IPS DF 6.9 (cell line): ENCODE measurements around the gene RFX5.
"Not testable (repeated sequence)": the region's sequence is repeated elsewhere in the genome, so short reads cannot be mapped to it uniquely, and the experiment has no call there.

Experiments used
- DNase-seq: peaks from one replicate; pipeline ENCODE4 v3.0.0-alpha.2; 2013; ENCODE audit warnings: low read depth, low spot score
- H3K27ac ChIP-seq: one replicate; pipeline ENCODE4 v1.5.1; 2013; ENCODE audit warnings: low read length, control low read depth
- H3K27me3 ChIP-seq: 2 replicates; pipeline ENCODE4 v1.6.1; 2013; ENCODE audit warnings: mild to moderate bottlenecking, low read length; ENCODE audit not compliant: control insufficient read depth, insufficient read depth
- H3K36me3 ChIP-seq: 2 replicates; pipeline ENCODE4 v1.6.1; 2013; ENCODE audit warnings: low read length; ENCODE audit not compliant: control insufficient read depth, insufficient read depth
- H3K4me1 ChIP-seq: 2 replicates; pipeline ENCODE4 v1.6.1; 2013; ENCODE audit warnings: low read length; ENCODE audit not compliant: control insufficient read depth, insufficient read depth
- H3K4me3 ChIP-seq: 2 replicates; pipeline ENCODE4 v1.5.1; 2013; ENCODE audit warnings: mild to moderate bottlenecking, low read length
- H3K9me3 ChIP-seq: 2 replicates; pipeline ENCODE4 v1.6.1; 2013; ENCODE audit warnings: low read length, inconsistent platforms; ENCODE audit not compliant: control insufficient read depth, insufficient read depth
- WGBS: extraction: QIAGEN DNeasy Blood & Tissue Kit; methylation state at CpG from one replicate; pipeline ENCODE4 v1.1.7; 2013; ENCODE audit warnings: mixed read lengths, missing lambda C conversion rate; ENCODE audit not compliant: insufficient read length, insufficient coverage; 5-methylcytosine and 5-hydroxymethylcytosine counted together

The RFX5 gene

DNA sequence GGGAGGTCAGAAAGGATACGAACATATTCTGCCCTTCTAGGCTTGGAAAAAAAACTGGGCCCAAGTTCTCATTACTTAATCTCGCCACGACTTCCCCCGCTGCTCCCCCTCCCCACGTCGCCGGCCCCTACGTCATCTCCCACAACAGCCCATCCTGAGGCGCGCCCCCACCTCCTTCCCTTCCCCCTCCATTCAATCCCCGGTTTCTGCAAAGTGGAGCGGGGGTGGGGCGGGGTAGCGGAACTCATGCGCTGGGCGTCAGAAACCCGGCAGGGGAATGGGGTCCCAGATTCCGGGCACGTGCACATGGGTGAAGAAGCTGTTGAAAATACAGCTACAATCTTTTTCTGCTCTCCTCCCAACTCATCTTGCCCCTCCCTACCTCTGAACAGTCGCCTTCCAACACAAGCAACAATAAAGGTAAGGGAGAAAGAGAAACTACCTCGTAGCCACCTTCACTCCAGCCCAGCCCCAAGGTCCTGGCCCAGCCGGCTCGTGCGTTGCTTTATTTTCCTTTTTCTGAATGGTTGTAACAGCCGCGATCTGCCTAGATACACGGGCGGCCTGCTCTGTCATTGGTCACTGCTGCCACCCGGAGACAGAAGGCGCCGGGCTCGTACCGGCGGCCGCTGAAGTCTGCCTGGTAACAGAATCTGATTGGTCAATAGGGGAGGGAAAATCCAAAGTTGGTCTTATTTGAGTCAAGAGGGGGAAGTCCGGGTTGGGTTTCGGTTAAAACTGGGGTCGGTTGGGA lies at the start of gene RFX5:
Gene RFX5 (minus strand): TSS at position 484 of the 754 bp plus-strand sequence. CDS start 932 bp downstream, outside the sequence.
- Histone ChIP-seq H3K36me3 (peaks cover 25% of the 10 kb centered on the region), H3K4me1 (peaks cover 1% of the 10 kb centered on the region; the same call in 1 of the 2 replicates), H3K9me3 (no peaks in the 10 kb centered on the region; the same call in 1 of the 2 replicates), H3K27me3 (no peaks in the 10 kb centered on the region), H3K27ac (no peak within 1 kb of the TSS), H3K4me3 (peak within 1 kb of the TSS; percentile 48; the same call in 1 of the 2 replicates)
- DNase-seq = peak; percentile 95
- WGBS = no CpG with 5 or more reads among the region's 38 CpGs

DNA sequence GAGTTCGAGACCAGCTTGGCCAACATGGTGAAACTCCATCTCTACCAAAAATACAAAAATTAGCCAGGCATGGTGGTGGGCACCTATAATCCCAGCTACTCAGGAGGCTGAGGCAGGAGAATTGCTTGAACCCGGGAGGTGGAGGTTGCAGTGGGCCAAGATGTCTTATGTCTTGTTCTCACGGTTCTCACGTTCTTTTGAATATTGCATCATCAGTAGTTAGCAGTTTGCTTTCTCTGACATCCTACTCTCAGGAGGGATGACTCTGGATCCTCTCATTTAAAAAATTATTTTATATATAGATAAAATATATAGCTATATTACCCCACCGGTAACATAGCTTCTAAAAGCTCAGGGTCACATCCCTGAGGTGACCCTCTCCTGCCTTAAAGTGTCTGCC lies 49.2 kb upstream of the RFX5 start:
- H3K27ac ChIP-seq, H3K27me3 ChIP-seq, H3K36me3 ChIP-seq, DNase-seq, H3K9me3 ChIP-seq, H3K4me1 ChIP-seq, H3K4me3 ChIP-seq: not testable (repeated sequence)
- WGBS = no CpG with 5 or more reads among the region's 5 CpGs

DNA sequence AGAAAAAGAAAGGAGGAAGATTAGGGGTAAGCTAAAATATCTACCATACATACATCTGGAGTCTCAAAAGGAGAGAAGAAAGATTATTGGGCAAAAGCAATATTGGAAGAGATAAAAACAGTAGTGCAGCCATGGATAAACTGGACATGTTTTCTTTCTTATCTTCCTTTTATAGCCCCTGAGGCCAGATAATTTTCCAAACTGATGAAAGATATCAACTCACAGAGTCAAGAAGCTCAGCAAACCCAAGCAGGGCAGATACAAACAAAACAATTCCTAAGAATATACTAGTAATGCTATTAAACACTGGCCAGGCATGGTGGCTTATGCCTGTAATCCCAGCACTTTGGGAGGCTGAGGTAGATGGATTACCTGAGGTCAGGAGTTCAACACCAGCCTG lies 46.5 kb upstream of the RFX5 start:
- Histone ChIP-seq H3K9me3 (no peaks in the 10 kb centered on the region), H3K27me3 (no peaks in the 10 kb centered on the region), H3K4me3 (no peak overlapping the region), H3K27ac (no peak overlapping the region), H3K36me3 (no peaks in the 10 kb centered on the region), H3K4me1 (no peaks in the 10 kb centered on the region)
- no peak for DNase-seq

DNA sequence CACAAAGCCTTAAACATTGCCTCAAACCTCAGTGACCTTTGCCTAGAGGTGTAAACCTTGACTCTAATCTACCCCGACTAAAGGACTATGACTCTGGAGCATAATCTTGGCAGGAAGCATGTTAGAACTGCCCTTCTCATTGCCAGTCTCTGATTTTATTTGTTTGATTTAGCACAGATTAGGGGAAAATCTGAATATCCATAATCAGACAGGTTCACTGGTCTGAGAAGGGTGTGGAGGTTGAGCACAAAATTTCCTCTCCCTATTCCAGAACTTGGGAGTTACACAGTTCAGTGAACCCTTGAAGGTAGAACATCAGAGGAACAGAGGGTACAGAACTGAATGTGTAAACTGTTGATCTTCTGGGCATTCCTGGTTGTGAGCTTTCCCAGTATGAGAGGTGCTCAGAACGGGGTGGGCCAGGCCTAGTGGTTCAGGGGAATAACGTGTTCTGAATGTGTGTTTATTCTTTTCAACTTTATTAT lies 44.1 kb upstream of the RFX5 start:
- WGBS = no CpG with 5 or more reads among the region's 3 CpGs
- no peaks in the 10 kb centered on the region for H3K27me3 ChIP-seq
- H3K4me3 ChIP-seq = no peak overlapping the region
- H3K27ac ChIP-seq = no peak overlapping the region
- DNase-seq = no peak
- no peaks in the 10 kb centered on the region for H3K36me3 ChIP-seq
- no peaks in the 10 kb centered on the region for H3K4me1 ChIP-seq
- no peaks in the 10 kb centered on the region for H3K9me3 ChIP-seq

DNA sequence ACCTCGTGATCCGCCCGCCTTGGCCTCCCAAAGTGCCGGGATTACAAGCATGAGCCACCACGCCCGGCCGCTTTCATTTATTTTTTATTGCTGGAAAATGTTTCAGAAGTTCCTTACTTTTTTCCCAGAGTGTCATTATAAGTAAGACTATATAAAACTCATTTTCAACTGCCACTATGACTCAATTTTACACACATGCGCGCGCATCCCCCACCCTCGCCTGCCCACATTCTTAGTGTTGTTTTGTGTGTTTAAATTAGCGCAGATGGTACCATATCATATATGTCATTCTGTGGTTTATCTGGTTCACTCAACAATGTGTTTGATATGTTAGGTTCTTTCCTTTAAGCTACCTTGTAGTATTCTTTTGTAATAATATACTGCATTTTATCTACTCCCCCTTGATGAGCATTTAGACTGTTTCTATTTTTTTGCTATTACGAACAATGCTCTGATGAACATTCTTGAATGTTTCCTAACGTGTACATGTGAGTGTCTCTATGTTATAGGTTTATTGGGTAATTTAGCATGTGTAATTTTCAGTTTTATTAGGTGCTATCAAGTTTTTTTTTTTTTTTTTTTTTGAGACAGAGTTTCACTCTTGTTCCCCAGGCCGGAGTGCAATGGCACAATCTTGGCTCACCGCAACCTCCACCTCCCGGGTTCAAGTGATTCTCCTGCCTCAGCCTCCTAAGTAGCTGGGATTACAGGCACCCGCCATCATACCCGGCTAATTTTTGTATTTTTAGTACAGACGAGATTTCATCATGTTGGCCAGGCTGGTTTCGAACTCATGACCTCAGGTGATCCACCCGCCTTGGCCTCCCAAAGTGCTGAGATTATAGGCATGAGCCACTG lies 43.4 kb upstream of the RFX5 start:
- WGBS = no CpG with 5 or more reads among the region's 22 CpGs
- H3K4me1 ChIP-seq, DNase-seq, H3K4me3 ChIP-seq, H3K36me3 ChIP-seq, H3K27me3 ChIP-seq, H3K27ac ChIP-seq, H3K9me3 ChIP-seq: not testable (repeated sequence)

DNA sequence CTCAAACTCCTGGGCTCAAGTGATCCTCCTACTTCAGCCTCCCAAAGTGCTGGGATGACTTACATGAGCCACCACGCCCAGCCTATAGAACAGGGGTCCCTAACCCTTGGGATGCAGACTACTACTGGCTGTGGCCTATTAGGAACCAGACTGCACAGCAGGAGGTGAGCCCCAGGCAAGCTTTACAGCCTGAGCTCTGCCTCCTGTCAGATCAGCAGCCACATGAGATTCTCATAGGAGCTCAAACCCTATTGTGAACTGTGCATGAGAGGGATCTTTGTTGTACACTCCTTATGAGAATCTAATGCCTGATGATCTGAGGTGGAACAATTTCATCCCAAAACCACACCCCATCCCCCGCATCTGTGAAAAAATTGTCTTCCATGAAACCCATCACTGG lies 39.0 kb upstream of the RFX5 start:
- Histone ChIP-seq H3K4me1 (no peaks in the 10 kb centered on the region), H3K4me3 (no peak overlapping the region), H3K36me3 (no peaks in the 10 kb centered on the region), H3K9me3 (no peaks in the 10 kb centered on the region), H3K27ac (no peak overlapping the region), H3K27me3 (no peaks in the 10 kb centered on the region)
- WGBS = no CpG with 5 or more reads among the region's 2 CpGs
- DNase-seq = no peak

DNA sequence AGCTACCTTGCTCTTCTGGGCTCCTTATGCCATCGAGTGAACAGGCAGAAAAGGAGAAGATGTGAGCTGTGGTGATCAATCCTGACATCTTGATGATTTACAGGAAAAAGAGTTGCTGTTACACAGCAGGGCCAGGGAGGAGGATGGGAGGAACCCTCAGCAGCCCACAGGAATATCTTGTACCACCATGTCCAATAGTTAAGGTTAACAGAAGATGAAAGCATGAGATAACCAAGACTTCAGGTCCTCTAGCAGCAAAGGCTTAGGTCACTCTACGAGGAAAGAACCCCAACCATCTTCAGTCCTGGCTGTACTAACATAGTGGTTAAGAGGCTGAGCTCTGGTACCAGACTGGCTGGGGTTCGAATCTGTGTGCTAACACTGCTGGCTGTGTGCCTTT lies 37.5 kb upstream of the RFX5 start:
- no peak for DNase-seq
- WGBS = no CpG with 5 or more reads among the region's 3 CpGs
- H3K4me3 ChIP-seq = no peak overlapping the region
- H3K27me3 ChIP-seq = no peaks in the 10 kb centered on the region
- no peaks in the 10 kb centered on the region for H3K4me1 ChIP-seq
- H3K9me3 ChIP-seq = no peaks in the 10 kb centered on the region
- H3K27ac ChIP-seq = no peak overlapping the region
- H3K36me3 ChIP-seq = no peaks in the 10 kb centered on the region

DNA sequence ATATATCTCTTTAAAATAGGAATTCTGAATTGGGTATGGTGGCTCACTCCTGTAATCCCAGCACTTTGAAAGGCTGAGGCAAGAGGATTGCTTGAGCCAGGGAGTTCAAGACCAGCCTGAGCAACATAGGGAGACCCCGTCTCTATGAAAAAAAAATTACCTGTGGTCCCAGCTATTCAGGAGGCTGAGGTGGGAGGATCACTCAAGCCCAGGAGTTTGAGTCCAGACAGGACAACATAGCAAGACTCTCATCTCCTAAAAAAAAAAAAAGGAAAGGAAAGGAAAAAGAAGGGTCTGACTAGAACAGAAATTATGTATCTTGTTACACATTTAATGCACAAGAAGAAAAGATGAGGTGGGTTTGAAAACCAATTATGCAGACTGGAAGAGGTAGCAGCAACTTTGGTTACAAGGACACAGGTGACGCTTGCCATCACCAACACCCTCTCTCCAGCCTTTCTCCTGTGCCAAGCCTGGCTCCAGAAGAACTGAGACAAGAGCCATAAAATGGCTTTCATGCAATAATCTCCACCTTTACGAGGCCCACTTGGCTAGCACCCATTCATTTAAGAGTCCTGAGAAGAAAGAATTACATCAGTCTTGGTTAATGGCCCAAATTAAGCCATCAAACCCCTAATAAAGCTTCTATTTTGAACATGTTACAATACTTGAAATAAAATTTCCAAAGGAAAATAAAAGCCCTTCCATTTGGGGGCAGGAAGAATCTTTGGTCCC lies 30.3 kb upstream of the RFX5 start:
- H3K36me3 ChIP-seq = no peaks in the 10 kb centered on the region
- no CpG with 5 or more reads among the region's 3 CpGs for WGBS
- no peak overlapping the region for H3K4me3 ChIP-seq
- no peak for DNase-seq
- no peaks in the 10 kb centered on the region for H3K27me3 ChIP-seq
- H3K9me3 ChIP-seq = no peaks in the 10 kb centered on the region
- H3K4me1 ChIP-seq = no peaks in the 10 kb centered on the region; the same call in none of the 2 replicates
- no peak overlapping the region for H3K27ac ChIP-seq

DNA sequence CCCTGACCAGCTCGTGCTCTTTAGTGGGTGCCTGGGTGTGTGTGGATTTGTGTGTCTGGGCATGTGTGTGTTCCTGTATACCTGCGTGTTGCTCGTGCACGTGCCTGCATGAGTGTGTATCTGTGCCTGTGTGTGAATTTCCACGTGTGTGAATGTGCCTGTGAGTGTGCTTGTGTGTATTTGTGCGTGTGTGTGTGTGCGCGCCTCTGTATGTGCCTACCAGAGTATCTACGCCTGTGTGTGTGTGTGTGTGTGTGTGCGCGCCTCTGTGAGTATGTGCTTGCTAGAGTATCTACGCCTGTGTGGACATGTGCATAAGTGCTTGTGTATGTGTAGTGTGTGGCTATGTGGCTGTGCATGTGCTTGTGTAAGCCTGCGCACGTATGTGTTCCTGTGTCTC lies 26.1 kb upstream of the RFX5 start:
- no peak overlapping the region for H3K4me3 ChIP-seq
- no peaks in the 10 kb centered on the region for H3K9me3 ChIP-seq
- WGBS = no CpG with 5 or more reads among the region's 14 CpGs
- H3K36me3 ChIP-seq = 0 out of 2 replicates have a peak, but pooled peaks cover 2% of the 10 kb centered on the region
- DNase-seq = no peak
- H3K27ac ChIP-seq = no peak overlapping the region
- no peaks in the 10 kb centered on the region for H3K27me3 ChIP-seq
- peaks cover 3% of the 10 kb centered on the region for H3K4me1 ChIP-seq
